ENCODE data around the gene HNRNPUL2.

Gene HNRNPUL2

DNA sequence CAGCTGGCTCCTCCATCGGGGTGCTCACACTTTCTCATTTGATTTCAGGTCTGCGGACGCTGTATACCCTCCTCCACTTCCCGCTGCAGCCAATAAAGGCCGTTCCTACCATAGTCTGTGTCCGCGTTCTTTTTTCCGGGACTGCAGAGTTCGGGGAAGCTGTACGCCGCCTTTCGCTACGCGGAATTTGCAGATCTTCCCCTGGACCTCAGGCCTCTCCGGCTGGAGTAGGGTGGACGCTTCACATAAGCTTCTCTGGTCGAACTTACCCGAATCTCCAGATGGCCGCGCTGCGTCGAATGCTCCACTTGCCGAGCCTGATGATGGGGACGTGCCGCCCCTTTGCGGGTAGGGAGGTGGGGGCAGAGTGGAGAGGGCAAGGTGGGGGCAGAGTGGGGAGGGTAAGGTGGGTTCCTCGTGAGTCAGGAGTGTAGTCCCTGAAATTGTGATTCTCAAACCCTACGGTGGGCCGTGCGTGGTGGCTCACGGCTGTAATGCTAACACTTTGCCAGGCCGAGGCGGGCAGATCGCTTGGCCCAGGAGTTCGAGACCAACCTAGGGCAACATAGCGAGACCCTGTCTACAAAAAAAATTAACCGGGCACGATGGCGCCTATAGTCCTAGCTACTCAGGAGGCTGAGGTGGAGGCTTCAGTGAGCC lies 61.5 kb downstream of the HNRNPUL2 start:
- peak; percentile 53 for DNase-seq

DNA sequence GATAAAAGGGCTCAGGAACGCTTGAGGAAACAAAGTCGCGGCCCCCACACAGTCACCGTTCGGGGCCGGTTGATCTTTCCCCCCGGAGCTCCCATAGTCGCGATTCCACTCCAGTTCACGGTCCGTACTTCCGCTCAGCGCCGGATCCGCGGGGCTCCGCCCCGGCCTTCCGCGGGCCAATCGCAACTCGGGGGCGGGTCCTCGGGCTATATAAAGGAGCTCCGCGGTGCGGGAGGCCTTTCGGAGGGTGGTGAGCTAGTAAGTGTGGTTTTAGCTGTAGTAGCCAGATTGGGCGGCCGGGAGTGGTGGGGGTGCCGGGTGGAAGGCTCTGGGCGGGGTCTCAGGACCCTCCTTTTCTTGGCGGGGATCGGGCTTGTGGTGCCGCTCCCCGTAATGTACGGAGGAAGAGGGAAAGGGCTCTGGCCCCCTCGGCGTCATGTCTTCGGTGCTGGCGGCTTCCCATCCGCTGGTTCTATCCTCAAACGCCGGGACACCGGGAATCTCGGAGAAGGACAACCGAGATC lies 62.1 kb downstream of the HNRNPUL2 start, which contains the start of the genes C11orf98 and CSKMT:
Gene C11orf98 (minus strand): TSS at position 136 of the 524 bp plus-strand sequence. CDS start 41 bp downstream, at position 95.
Gene CSKMT (plus strand): TSS at position 238 of the 524 bp plus-strand sequence. CDS start 568 bp downstream, outside the sequence.
- DNase-seq = peak; percentile 93

DNA sequence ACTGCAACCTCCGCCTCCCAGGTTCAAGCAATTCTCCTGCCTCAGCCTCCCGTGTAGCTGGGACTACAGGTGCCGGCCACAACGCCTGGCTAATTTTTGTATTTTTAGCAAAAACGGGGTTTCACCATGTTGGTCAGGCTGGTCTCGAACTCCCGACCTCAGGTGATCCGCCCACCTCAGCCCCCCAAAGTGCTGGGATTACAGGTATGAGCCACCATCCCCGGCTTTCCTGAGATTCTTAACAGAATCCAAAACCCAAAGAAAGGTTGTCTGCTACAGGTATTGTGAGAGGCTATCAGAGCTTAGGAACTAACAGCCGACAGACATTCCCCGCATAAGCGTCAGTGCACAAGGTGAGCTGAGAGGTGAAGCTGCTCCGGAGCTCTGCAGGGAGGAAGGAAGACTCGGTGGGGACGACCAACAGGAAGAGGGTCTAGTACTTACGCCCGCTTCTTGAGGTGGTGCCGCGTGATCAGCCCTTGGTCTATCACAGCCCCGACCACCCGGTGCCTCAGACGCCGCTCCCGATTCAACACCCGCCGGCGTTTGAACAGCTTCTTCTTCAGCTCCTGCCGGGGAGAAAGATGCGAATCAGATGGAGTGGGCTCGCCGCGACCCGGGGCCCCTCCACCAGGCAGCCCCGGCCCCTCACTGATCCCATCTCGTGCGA lies 62.7 kb downstream of the HNRNPUL2 start:
- DNase-seq = peak; percentile 49
